H9 (cell line): ENCODE measurements around the gene TIRAP. TPM values are rescaled to one million over a fixed set of nuclear protein-coding genes. Genes with fewer than 3 reads are reported as not detected.

Experiments used
- DNase-seq: peaks from one replicate; pipeline ENCODE4 v3.0.0-alpha.2; 2017
- H2AFZ ChIP-seq: one replicate; pipeline ENCODE4 v1.6.1; 2013; ENCODE audit warnings: mild to moderate bottlenecking, low read length, control low read depth, moderate library complexity
- H2AK5ac ChIP-seq: 2 replicates; pipeline ENCODE4 v1.6.1; 2013; ENCODE audit warnings: low read length, control low read depth, mixed read lengths; ENCODE audit not compliant: insufficient read length
- H2BK120ac ChIP-seq: one replicate; pipeline ENCODE4 v1.6.1; 2013; ENCODE audit warnings: low read depth, mild to moderate bottlenecking, low read length, control low read depth, inconsistent platforms; ENCODE audit not compliant: poor library complexity, severe bottlenecking
- H2BK12ac ChIP-seq: 2 replicates; pipeline ENCODE4 v1.6.1; 2013; ENCODE audit warnings: low read length, control low read depth, mixed read lengths, low read depth; ENCODE audit not compliant: insufficient read length
- H2BK15ac ChIP-seq: 2 replicates; pipeline ENCODE4 v1.6.1; 2013; ENCODE audit warnings: low read depth, low read length, control low read depth
- H2BK20ac ChIP-seq: one replicate; pipeline ENCODE4 v1.6.1; 2013; ENCODE audit warnings: low read depth, mild to moderate bottlenecking, low read length, control low read depth, inconsistent platforms; ENCODE audit not compliant: poor library complexity, severe bottlenecking
- H2BK5ac ChIP-seq: 2 replicates; pipeline ENCODE4 v1.6.1; 2013; ENCODE audit warnings: low read length, control low read depth, mixed read lengths; ENCODE audit not compliant: insufficient read length
- H3K14ac ChIP-seq: 2 replicates; pipeline ENCODE4 v1.6.1; 2013; ENCODE audit warnings: low read length, control low read depth; ENCODE audit not compliant: insufficient read depth
- H3K18ac ChIP-seq: 2 replicates; pipeline ENCODE4 v1.6.1; 2013; ENCODE audit warnings: low read depth, mild to moderate bottlenecking, mixed read lengths, low read length, control low read depth; ENCODE audit not compliant: insufficient read length
- H3K23ac ChIP-seq: 2 replicates; pipeline ENCODE4 v1.6.1; 2013; ENCODE audit warnings: low read length, control low read depth, mixed read lengths, low read depth; ENCODE audit not compliant: insufficient read length
- H3K23me2 ChIP-seq: 2 replicates; pipeline ENCODE4 v1.6.1; 2013; ENCODE audit warnings: low read depth, mild to moderate bottlenecking, mixed read lengths, low read length, control low read depth; ENCODE audit not compliant: insufficient read length, poor library complexity, severe bottlenecking
- H3K27ac ChIP-seq: 2 replicates; pipeline ENCODE4 v1.5.1; 2013; ENCODE audit warnings: low read length, control low read depth, mixed read lengths, low read depth; ENCODE audit not compliant: insufficient read length
- H3K27me3 ChIP-seq: 2 replicates; pipeline ENCODE4 v1.6.1; 2013; ENCODE audit warnings: low read length, control low read depth, inconsistent platforms; ENCODE audit not compliant: insufficient read depth
- H3K4ac ChIP-seq: 2 replicates; pipeline ENCODE4 v1.6.1; 2013; ENCODE audit warnings: low read depth, mild to moderate bottlenecking, control low read depth, inconsistent platforms, low read length, moderate library complexity
- H3K4me1 ChIP-seq: 2 replicates; pipeline ENCODE4 v1.6.1; 2013; ENCODE audit warnings: low read length, control low read depth, inconsistent platforms; ENCODE audit not compliant: insufficient read depth
- H3K4me2 ChIP-seq: 2 replicates; pipeline ENCODE4 v1.6.1; 2013; ENCODE audit warnings: low read length, control low read depth, mixed read lengths; ENCODE audit not compliant: insufficient read length, insufficient read depth
- H3K56ac ChIP-seq: 2 replicates; pipeline ENCODE4 v1.6.1; 2013; ENCODE audit warnings: low read depth, mild to moderate bottlenecking, mixed read lengths, low read length, control low read depth; ENCODE audit not compliant: insufficient read length
- H3K79me1 ChIP-seq: 2 replicates; pipeline ENCODE4 v1.6.1; 2013; ENCODE audit warnings: low read depth, mild to moderate bottlenecking, moderate library complexity, low read length, control low read depth, inconsistent platforms; ENCODE audit not compliant: insufficient read depth, poor library complexity, severe bottlenecking
- H3K79me2 ChIP-seq: 2 replicates; pipeline ENCODE4 v1.6.1; 2013; ENCODE audit warnings: low read length, control low read depth, inconsistent platforms; ENCODE audit not compliant: insufficient read depth
- H3K9ac ChIP-seq: 2 replicates; pipeline ENCODE4 v1.6.1; 2013; ENCODE audit warnings: low read length, control low read depth, mixed read lengths; ENCODE audit not compliant: insufficient read length; ENCODE audit errors: extremely low read depth
- H3K9me3 ChIP-seq: one replicate; pipeline ENCODE4 v1.6.1; 2013; ENCODE audit warnings: low read depth, low read length, inconsistent platforms; ENCODE audit not compliant: control insufficient read depth
- H3T11ph ChIP-seq: one replicate; pipeline ENCODE4 v1.6.1; 2013; ENCODE audit warnings: mild to moderate bottlenecking, low read length, control low read depth, inconsistent platforms
- H4K20me1 ChIP-seq: one replicate; pipeline ENCODE4 v1.6.1; 2013; ENCODE audit not compliant: control insufficient read depth, insufficient read length, insufficient read depth
- H4K5ac ChIP-seq: 2 replicates; pipeline ENCODE4 v1.6.1; 2013; ENCODE audit warnings: low read depth, mild to moderate bottlenecking, mixed read lengths, low read length, control low read depth; ENCODE audit not compliant: insufficient read length
- H4K8ac ChIP-seq: replicated peaks from 2 replicates; pipeline ENCODE4 v1.6.1; 2013; ENCODE audit warnings: low read length, control low read depth, mixed read lengths, low read depth; ENCODE audit not compliant: insufficient read length
- H4K91ac ChIP-seq: 2 replicates; pipeline ENCODE4 v1.6.1; 2013; ENCODE audit warnings: low read depth, mild to moderate bottlenecking, moderate library complexity, mixed read lengths, low read length, control low read depth; ENCODE audit not compliant: insufficient read length
- H3K27ac Mint-ChIP-seq, 3 experiments: 2 replicates in 2 of 3; 3 replicates in 1 of 3; pipeline ENCODE4 v1.8.0; 2020 to 2021; ENCODE audit warnings: mixed read lengths in 3 of 3, mild to moderate bottlenecking in 1 of 3, moderate library complexity in 1 of 3
- H3K27me3 Mint-ChIP-seq: 2 replicates; pipeline ENCODE4 v1.8.0; 2021; ENCODE audit warnings: low read depth, mild to moderate bottlenecking, moderate library complexity, mixed read lengths
- H3K36me3 Mint-ChIP-seq, 3 experiments: 2 replicates in 2 of 3; 3 replicates in 1 of 3; pipeline ENCODE4 v1.8.0; 2020 to 2021; ENCODE audit warnings: low read depth in 3 of 3, mixed read lengths in 3 of 3; ENCODE audit not compliant: insufficient read depth in 1 of 3
- H3K4me1 Mint-ChIP-seq, 2 experiments: 2 replicates each; pipeline ENCODE4 v1.8.0; 2020; ENCODE audit warnings: mixed read lengths in 2 of 2
- H3K4me3 Mint-ChIP-seq, 2 experiments: 2 replicates in 1 of 2; 3 replicates in 1 of 2; pipeline ENCODE4 v1.8.0; 2020 to 2021; ENCODE audit warnings: mild to moderate bottlenecking in 2 of 2, mixed read lengths in 2 of 2, moderate library complexity in 1 of 2
- H3K9me3 Mint-ChIP-seq, 2 experiments: 2 replicates in 1 of 2; 3 replicates in 1 of 2; pipeline ENCODE4 v1.8.0; 2020; ENCODE audit warnings: mild to moderate bottlenecking in 2 of 2, mixed read lengths in 2 of 2, moderate library complexity in 1 of 2
- CTCF ChIP-seq: fragments of 200-600 bp; sonication (generic); conservative IDR thresholded peaks from 3 replicates; pipeline ENCODE4 v1.8.0; 2021; ENCODE audit warnings: antibody characterized with exemption, mild to moderate bottlenecking
- WGBS: extraction: QIAGEN DNeasy Blood & Tissue Kit; methylation state at CpG from one replicate; pipeline ENCODE4 v1.1.7; 2013; ENCODE audit warnings: missing lambda C conversion rate, low lambda C conversion rate, mixed read lengths; ENCODE audit not compliant: insufficient read length; ENCODE audit errors: extremely low coverage; 5-methylcytosine and 5-hydroxymethylcytosine counted together
- total RNA-seq: library from RNA; stranded (reverse); gene quantifications from 2 replicates; pipeline ENCODE4 v1.2.1, GENCODE V29; 2021

The TIRAP gene
- total RNA-seq, 1 experiment from 2014 or later = 7.0 TPM

GRCh38 chr11:126303623-126304456 is 20.9 kb downstream of the TIRAP start, which contains the start of gene DCPS:
Gene DCPS (plus strand): TSS chr11:126304060. CDS start chr11:126304081, 21 bp downstream.
- Mint-ChIP-seq H3K27me3 (no peaks in the 10 kb centered on the region), H3K4me1 (peaks cover 10 to 18% of the 10 kb centered on the region in 2 experiments), H3K4me3 (peak within 1 kb of the TSS; percentile 81 to 88), H3K9me3 (no peaks in the 10 kb centered on the region), H3K36me3 (peaks cover 14 to 43% (median 32%) of the 10 kb centered on the region in 3 experiments; a peak in 6 of 7 replicates), H3K27ac (peak within 1 kb of the TSS; percentile 95 to 98 (median 97))
- no peak within 1 kb of the TSS for H2AK5ac ChIP-seq
- H3K4ac ChIP-seq = no peak within 1 kb of the TSS
- H2BK120ac ChIP-seq = no peak within 1 kb of the TSS
- DNase-seq = peak; percentile 95
- H3K18ac ChIP-seq = peak within 1 kb of the TSS; percentile 66
- no peaks in the 10 kb centered on the region for H4K20me1 ChIP-seq
- peaks cover 7% of the 10 kb centered on the region for H3K23me2 ChIP-seq
- no peak within 1 kb of the TSS for H4K8ac ChIP-seq
- peak within 1 kb of the TSS; percentile 74 for H3K4me2 ChIP-seq
- H3K14ac ChIP-seq = peak within 1 kb of the TSS; percentile 85
- H3K27ac ChIP-seq = no peak within 1 kb of the TSS
- no peak within 1 kb of the TSS for H2BK20ac ChIP-seq
- TF ChIP-seq CTCF = no peak
- no peak within 1 kb of the TSS for H2BK12ac ChIP-seq
- no peak within 1 kb of the TSS for H2BK15ac ChIP-seq
- no peak within 1 kb of the TSS for H2AFZ ChIP-seq
- H3T11ph ChIP-seq = no peak within 1 kb of the TSS
- H3K9ac ChIP-seq = peak within 1 kb of the TSS; percentile 77
- H3K79me2 ChIP-seq = no peaks in the 10 kb centered on the region
- H4K91ac ChIP-seq = no peak within 1 kb of the TSS
- H2BK5ac ChIP-seq = no peak within 1 kb of the TSS
- no peak within 1 kb of the TSS for H3K23ac ChIP-seq
- no peaks in the 10 kb centered on the region for H3K79me1 ChIP-seq
- H3K27me3 ChIP-seq = no peaks in the 10 kb centered on the region
- H3K56ac ChIP-seq = no peak within 1 kb of the TSS
- no peaks in the 10 kb centered on the region for H3K9me3 ChIP-seq
- WGBS = no CpG with 5 or more reads among the region's 61 CpGs
- H4K5ac ChIP-seq = no peak within 1 kb of the TSS
- peaks cover 3% of the 10 kb centered on the region; the same call in 1 of the 2 replicates for H3K4me1 ChIP-seq
